Stomach (tissue), 9 donors: ENCODE data around the gene FBXW11. TPM values are rescaled to one million over a fixed set of nuclear protein-coding genes. Genes with fewer than 3 reads are reported as not detected.
A peak's percentile ranks its signal among the peaks of the same experiment; 100 is the strongest.

Experiments used
- DNase-seq, 2 donors: peaks; one replicate each; pipeline versions ENCODE4 v3.0.0 to v3.0.0-alpha.2; 2013 to 2019
- H3K27ac ChIP-seq, 5 donors: fragments of 200-600 bp in 4 of 5; sonication (generic) in 4 of 5; one replicate each; pipeline ENCODE4 v1.5.1; 2013 to 2019; ENCODE audit warnings: mild to moderate bottlenecking in 1 of 5, moderate library complexity in 1 of 5
- H3K27me3 ChIP-seq, 3 donors: fragments of 200-600 bp; sonication (generic); one replicate each; pipeline ENCODE4 v1.5.1; 2017 to 2019; ENCODE audit warnings: mixed run types in 1 of 3
- H3K36me3 ChIP-seq, 4 donors: fragments of 200-600 bp; sonication (generic); 1 replicate in 3 of 4; 2 replicates in 1 of 4; pipeline ENCODE4 v1.5.1; 2016 to 2019
- H3K4me1 ChIP-seq, 4 donors: fragments of 200-600 bp; sonication (generic); one replicate each; pipeline ENCODE4 v1.5.1; 2016 to 2019
- H3K4me3 ChIP-seq, 4 donors: fragments of 200-600 bp; sonication (generic) in 3 of 4; one replicate each; pipeline ENCODE4 v1.5.1; 2016 to 2019; ENCODE audit warnings: mild to moderate bottlenecking in 1 of 4
- H3K9me3 ChIP-seq, 4 donors: fragments of 200-600 bp; sonication (generic); one replicate each; pipeline ENCODE4 v1.5.1; 2016 to 2019
- EP300 ChIP-seq: sonication (generic); formaldehyde crosslinking; IDR thresholded peaks from one replicate; pipeline ENCODE4 v1.6.1; 2017; ENCODE audit warnings: antibody characterized with exemption
- POLR2A ChIP-seq, 4 donors: fragments of 450-650 bp; IDR thresholded peaks; one replicate each; pipeline ENCODE4 v1.6.1; 2016; ENCODE audit warnings: antibody characterized with exemption in 4 of 4, control low read depth in 2 of 4, mild to moderate bottlenecking in 1 of 4, moderate library complexity in 1 of 4
- POLR2AphosphoS5 ChIP-seq, 3 donors: sonication (generic); formaldehyde crosslinking; IDR thresholded peaks; one replicate each; pipeline ENCODE4 v1.6.1; 2016; ENCODE audit warnings: antibody characterized with exemption in 3 of 3
- WGBS, 5 donors: extraction: QIAGEN DNeasy Blood & Tissue Kit in 3 of 5; methylation state at CpG; one replicate each; pipeline versions ENCODE4 v1.1.5 to v1.1.7; 2013 to 2018; 5-methylcytosine and 5-hydroxymethylcytosine counted together
- intact Hi-C: fragments of 100-400 bp; cut with DNase I; formaldehyde crosslinking; loops from one replicate; pipeline ENCODE4 v1.15.1; 2023; ENCODE audit warnings: low total_unique reads
- polyA plus RNA-seq, 3 donors: library from polyadenylated mRNA; stranded (reverse); fragments of 200-250 nt; gene quantifications; one replicate each; pipeline ENCODE4 v1.2.3, GENCODE V29; 2013
- total RNA-seq, 5 donors: library from RNA; depleted of rRNA; stranded (reverse); fragments of >200 nt; gene quantifications; one replicate each; pipeline versions ENCODE4 v1.1.0 to v1.2.3, GENCODE V29; 2014 to 2016
- TF ChIP-seq, protein P1 (sequence below), 7 experiments: fragments of 450-650 bp in 4 of 7; fragments of 200-600 bp in 3 of 7; sonication (generic) in 3 of 7; IDR thresholded peaks; one replicate each; pipeline ENCODE4 v1.5.1; 2016 to 2019; ENCODE audit warnings: antibody characterized with exemption in 7 of 7, control low read depth in 2 of 7, mild to moderate bottlenecking in 1 of 7
- donor health status: healthy with polysubstance abuse.
- donor health status: Bipolar disorder and iron deficiency.
- donor health status: healthy.

The FBXW11 gene
- total and polyA plus RNA-seq, 8 donors = 4.3 to 117 (median 25.5) TPM

DNA sequence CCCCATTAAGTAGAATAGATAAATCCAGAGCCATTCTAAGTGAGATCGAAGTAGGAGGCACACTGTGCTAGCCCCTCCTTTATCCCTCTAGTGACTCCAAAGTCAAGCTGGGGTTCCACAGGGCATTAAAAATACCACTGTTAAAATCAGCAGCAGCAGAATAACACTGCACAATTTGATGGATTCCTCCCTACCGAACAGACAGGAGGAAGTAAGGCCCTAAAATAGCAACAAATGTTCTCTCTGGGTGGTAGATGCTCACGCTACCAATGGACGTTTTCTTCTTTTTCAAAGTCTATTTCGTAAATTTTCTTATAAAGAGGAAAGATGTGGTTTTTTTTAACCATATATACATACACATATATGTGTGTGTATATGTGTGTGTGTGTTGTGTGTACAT lies 54.4 kb downstream of the FBXW11 start:
- Histone ChIP-seq H3K27me3 (no peaks in the 10 kb centered on the region), H3K4me3 (no peak overlapping the region), H3K9me3 (no peaks in the 10 kb centered on the region), H3K27ac (no peak overlapping the region), H3K36me3 (no peaks in the 10 kb centered on the region), H3K4me1 (peaks cover 40 to 68% (median 54%) of the 10 kb centered on the region in 4 donors)
- no peak for DNase-seq
- 70 to 89% (median 80%) methylated on average over 5 of the region's 5 CpGs for WGBS, 5 donors
- TF ChIP-seq, protein P1, sequence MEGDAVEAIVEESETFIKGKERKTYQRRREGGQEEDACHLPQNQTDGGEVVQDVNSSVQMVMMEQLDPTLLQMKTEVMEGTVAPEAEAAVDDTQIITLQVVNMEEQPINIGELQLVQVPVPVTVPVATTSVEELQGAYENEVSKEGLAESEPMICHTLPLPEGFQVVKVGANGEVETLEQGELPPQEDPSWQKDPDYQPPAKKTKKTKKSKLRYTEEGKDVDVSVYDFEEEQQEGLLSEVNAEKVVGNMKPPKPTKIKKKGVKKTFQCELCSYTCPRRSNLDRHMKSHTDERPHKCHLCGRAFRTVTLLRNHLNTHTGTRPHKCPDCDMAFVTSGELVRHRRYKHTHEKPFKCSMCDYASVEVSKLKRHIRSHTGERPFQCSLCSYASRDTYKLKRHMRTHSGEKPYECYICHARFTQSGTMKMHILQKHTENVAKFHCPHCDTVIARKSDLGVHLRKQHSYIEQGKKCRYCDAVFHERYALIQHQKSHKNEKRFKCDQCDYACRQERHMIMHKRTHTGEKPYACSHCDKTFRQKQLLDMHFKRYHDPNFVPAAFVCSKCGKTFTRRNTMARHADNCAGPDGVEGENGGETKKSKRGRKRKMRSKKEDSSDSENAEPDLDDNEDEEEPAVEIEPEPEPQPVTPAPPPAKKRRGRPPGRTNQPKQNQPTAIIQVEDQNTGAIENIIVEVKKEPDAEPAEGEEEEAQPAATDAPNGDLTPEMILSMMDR (IDR thresholded peaks at IDR 0.05) = no peak
- TF ChIP-seq POLR2AphosphoS5 (IDR thresholded peaks at IDR 0.05) = no peak
- TF ChIP-seq EP300 = no peak
- no peak for TF ChIP-seq POLR2A (IDR thresholded peaks at IDR 0.05)
- intact Hi-C loops = no loop called here

DNA sequence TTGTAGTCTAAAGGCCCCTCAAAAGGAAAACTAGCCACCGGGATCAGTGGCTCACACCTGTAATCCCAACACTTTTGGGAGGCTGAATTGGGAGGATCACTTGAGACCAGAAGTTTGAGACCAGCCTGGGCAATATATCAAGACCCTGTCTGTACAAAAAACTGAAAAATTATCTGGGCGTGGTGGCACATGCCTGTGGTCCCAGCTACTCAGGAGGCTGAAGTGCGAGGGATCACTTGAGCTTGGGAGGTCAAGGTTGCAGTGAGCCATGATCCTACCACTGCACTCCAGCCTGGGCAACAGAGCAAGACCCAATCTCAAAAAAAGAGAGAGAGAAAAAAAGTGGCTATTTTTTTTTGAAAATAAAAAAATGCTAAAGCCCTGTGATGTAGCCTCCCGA lies 55.2 kb downstream of the FBXW11 start:
- Histone ChIP-seq H3K27me3 (no peaks in the 10 kb centered on the region), H3K36me3 (no peaks in the 10 kb centered on the region), H3K4me1 (peaks cover 35 to 67% (median 53%) of the 10 kb centered on the region in 4 donors), H3K9me3 (no peaks in the 10 kb centered on the region), H3K27ac (no peak overlapping the region), H3K4me3 (no peak overlapping the region)
- WGBS, 5 donors = 70 to 74% (median 73%) methylated on average over 4 of the region's 4 CpGs
- TF ChIP-seq POLR2A (IDR thresholded peaks at IDR 0.05) = no peak
- no peak for TF ChIP-seq POLR2AphosphoS5 (IDR thresholded peaks at IDR 0.05)
- intact Hi-C loops = no loop called here
- DNase-seq = no peak

DNA sequence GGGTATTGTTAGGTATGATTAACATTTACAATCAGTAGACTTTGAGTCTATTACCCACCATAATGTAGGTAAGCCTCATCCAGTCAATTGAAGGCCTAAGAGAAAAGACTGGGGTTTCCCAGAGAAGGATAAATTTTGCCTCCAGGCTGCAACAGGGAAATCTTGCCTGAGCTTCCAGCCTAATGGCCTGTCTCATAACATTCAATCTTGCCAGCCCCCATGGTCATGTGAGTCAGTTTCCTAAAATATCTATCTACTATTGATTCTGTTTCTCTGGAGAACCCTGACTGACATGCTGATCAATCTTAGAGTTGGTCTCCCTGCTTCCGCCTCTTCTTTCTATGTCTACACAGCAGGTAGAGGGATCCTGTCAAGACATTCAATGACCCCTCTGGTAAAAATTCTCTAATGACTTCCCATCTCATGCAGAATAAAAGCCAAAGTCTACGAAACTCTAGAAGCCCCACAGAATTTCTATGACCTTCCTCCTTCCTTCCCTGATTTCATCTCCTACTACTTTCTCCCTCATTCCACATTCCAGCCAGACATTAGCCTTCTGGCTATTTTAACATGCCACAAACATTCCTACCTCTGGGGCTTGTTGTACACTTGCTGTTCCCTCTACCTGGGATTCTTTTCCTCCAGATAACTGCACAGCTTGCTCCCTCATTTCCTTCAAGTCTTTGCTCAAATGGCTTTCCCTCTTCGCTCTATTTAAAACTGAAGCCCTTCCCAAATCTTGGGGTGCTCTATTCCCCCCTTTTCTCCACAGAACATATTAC lies 60.2 kb downstream of the FBXW11 start:
- peak overlapping the region in 1 of 5 donors; percentile 33 for H3K27ac ChIP-seq
- TF ChIP-seq EP300 (no peak), POLR2AphosphoS5 (IDR thresholded peaks at IDR 0.05) (no peak), POLR2A (IDR thresholded peaks at IDR 0.05) (no peak)
- TF ChIP-seq, protein P1 (IDR thresholded peaks at IDR 0.05) = no peak
- intact Hi-C loops = no loop called here

DNA sequence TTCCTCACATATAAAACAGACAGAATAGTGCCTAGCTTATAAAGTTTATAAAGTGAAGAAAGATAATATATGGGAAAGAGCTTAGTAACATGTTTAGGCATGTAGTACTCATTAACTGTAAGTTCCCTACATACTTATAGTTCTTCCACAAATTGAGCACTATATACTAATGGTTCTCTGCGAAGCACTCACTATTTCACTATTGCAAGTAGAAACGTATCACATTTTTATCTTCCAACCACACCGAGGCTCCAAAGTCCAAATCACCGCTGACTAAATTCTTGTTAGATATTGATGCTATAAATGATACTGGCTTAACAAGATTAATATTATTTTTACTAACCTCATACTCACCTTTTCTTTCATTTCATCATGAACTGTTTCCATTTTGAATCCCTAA lies 61.0 kb downstream of the FBXW11 start:
- intact Hi-C loops = no loop called here
- no peaks in the 10 kb centered on the region for H3K27me3 ChIP-seq

More for the DNA sequence above, 60.2 kb downstream of the FBXW11 start:
- Histone ChIP-seq H3K27me3 (no peaks in the 10 kb centered on the region), H3K9me3 (no peaks in the 10 kb centered on the region), H3K4me3 (no peak overlapping the region), H3K4me1 (peaks cover 14 to 68% (median 39%) of the 10 kb centered on the region in 4 donors), H3K36me3 (no peaks in the 10 kb centered on the region)
- no peak for DNase-seq
- 86 to 100% (median 97%) methylated on average over 3 of the region's 3 CpGs for WGBS, 5 donors

More for the DNA sequence above, 61.0 kb downstream of the FBXW11 start:
- no peak for DNase-seq
- Histone ChIP-seq H3K27ac (peak overlapping the region in 1 of 5 donors; percentile 33), H3K4me1 (peaks cover 14 to 74% (median 44%) of the 10 kb centered on the region in 4 donors), H3K36me3 (no peaks in the 10 kb centered on the region), H3K4me3 (no peak overlapping the region), H3K9me3 (no peaks in the 10 kb centered on the region)
- no peak for TF ChIP-seq POLR2A (IDR thresholded peaks at IDR 0.05)
- no peak for TF ChIP-seq EP300
- TF ChIP-seq, protein P1 (IDR thresholded peaks at IDR 0.05) = no peak
- TF ChIP-seq POLR2AphosphoS5 (IDR thresholded peaks at IDR 0.05) = no peak
- WGBS, 5 donors = 28 to 57% (median 46%) methylated on average over 4 of the region's 4 CpGs
